ENCODE measurements around the gene LTA4H.
"Not testable (repeated sequence)": the region's sequence is repeated elsewhere in the genome, so short reads cannot be mapped to it uniquely, and the experiment has no call there.

LTA4H gene

DNA sequence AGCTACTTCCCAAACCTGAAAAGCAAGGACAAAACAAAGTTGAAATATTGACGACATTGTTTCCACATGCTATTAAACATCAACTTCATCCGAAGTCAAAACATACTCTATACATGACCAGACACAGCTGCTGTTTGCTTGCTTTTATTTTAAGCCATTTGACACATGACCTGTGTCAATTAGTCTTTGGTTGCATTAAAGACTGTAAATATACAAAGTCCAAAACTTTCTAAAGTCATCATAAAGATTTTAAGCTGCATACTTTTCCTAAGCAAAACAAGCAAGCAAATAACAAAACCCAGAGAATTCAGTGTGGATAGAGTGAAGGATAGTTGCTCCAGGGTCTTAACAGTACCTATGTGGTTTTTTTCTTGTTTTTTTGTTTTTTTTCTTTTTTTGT lies 61.0 kb downstream of the LTA4H start:
- no peaks in the 10 kb centered on the region for H3K36me3 Mint-ChIP-seq (ENCODE audit: low read depth)
- peaks cover 9% of the 10 kb centered on the region for H3K27me3 Mint-ChIP-seq (ENCODE audit: low read depth)
- H3K4me3 Mint-ChIP-seq: no peak overlapping the region
- H3K9me3 Mint-ChIP-seq: no peaks in the 10 kb centered on the region
- H3K27ac Mint-ChIP-seq: peak overlapping the region; percentile 37 to 85 (median 54)
- H3K4me1 Mint-ChIP-seq: peaks cover 6% of the 10 kb centered on the region
- TF ChIP-seq, protein P1, sequence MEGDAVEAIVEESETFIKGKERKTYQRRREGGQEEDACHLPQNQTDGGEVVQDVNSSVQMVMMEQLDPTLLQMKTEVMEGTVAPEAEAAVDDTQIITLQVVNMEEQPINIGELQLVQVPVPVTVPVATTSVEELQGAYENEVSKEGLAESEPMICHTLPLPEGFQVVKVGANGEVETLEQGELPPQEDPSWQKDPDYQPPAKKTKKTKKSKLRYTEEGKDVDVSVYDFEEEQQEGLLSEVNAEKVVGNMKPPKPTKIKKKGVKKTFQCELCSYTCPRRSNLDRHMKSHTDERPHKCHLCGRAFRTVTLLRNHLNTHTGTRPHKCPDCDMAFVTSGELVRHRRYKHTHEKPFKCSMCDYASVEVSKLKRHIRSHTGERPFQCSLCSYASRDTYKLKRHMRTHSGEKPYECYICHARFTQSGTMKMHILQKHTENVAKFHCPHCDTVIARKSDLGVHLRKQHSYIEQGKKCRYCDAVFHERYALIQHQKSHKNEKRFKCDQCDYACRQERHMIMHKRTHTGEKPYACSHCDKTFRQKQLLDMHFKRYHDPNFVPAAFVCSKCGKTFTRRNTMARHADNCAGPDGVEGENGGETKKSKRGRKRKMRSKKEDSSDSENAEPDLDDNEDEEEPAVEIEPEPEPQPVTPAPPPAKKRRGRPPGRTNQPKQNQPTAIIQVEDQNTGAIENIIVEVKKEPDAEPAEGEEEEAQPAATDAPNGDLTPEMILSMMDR (IDR thresholded peaks at IDR 0.05; ENCODE audit: unreplicated experiment in 3 of 3): no peak

DNA sequence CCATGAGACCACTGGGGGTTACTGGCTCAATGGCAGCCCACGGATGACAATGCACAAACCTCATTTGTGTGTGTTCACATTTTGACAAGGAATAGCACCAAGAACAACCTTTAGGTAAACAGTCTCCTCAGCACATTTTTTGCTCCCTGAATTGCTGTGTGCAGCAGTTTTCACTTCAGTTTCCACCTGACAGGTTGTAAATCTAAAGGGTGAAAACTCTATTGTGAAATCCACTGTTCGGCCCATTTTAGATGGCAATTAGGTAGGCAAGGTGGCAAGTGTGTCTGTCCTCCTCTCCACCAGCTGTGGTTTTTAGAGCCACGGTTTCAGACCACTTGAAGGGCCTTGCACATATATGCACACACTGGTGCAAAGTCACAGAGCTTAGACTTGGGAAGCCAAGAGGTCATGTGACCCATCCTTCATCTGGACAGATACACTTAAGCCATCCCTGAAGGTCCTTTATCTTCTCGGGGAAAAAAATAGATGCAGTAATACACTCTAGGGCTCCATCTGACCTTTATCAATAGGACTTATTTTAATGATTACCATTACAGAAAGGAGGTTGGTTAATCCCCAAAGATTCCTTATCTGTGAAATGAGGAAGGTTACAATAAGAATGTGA lies 62.4 kb downstream of the LTA4H start:
- H3K4me1 Mint-ChIP-seq: peaks cover 6% of the 10 kb centered on the region
- H3K27me3 Mint-ChIP-seq (ENCODE audit: low read depth): peaks cover 9% of the 10 kb centered on the region
- TF ChIP-seq, protein P1 (IDR thresholded peaks at IDR 0.05; ENCODE audit: unreplicated experiment in 3 of 3): no peak
- H3K36me3 Mint-ChIP-seq (ENCODE audit: low read depth): no peaks in the 10 kb centered on the region
- H3K27ac Mint-ChIP-seq: peak overlapping the region in 2 of 3 experiments; percentile 52 to 86
- no peaks in the 10 kb centered on the region for H3K9me3 Mint-ChIP-seq
- H3K4me3 Mint-ChIP-seq: no peak overlapping the region

DNA sequence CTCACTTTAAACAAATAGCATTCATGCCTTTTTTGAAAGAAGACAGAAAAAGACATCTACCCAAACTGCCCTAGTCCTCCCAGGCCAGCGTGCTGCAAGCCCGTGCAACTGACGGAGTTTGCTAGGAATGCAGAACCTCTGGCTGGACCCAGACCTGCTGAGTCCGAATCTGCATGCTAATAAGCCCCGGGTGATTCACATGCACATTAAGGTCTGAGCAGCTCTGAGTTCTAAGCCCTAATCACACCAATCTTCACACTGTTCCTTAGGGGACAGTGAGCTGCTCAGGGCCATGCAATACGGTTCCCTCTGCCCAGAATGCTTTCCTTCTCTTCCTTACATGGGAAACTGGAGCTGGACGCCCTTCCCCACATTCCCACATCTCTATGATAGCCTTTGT lies 64.5 kb downstream of the LTA4H start:
- Mint-ChIP-seq H3K36me3 (ENCODE audit: low read depth) (no peaks in the 10 kb centered on the region), H3K9me3 (no peaks in the 10 kb centered on the region), H3K4me1 (peaks cover 6% of the 10 kb centered on the region), H3K27me3 (ENCODE audit: low read depth) (peaks cover 9% of the 10 kb centered on the region), H3K27ac (no peak overlapping the region), H3K4me3 (no peak overlapping the region)
- TF ChIP-seq, protein P1 (IDR thresholded peaks at IDR 0.05; ENCODE audit: unreplicated experiment in 3 of 3): no peak

DNA sequence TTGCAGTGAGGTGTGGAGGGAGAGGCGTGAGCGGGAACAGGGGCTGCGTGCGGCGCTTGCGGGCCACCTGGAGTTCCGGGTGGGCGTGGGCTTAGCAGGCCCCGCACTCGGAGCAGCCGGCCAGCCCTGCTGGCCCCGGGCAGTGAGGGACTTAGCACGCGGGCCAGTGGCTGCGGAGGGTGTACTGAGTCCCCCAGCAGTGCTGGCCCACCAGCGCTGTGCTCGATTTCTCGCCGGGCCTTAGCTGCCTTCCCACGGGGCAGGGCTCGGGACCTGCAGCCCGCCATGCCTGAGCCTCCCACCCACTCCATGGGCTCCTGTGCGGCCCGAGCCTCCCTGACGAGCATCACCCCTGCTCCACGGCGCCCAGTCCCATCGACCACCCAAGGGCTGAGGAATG lies 66.3 kb downstream of the LTA4H start:
- not testable (repeated sequence) for H3K4me1 Mint-ChIP-seq; H3K27me3 Mint-ChIP-seq (ENCODE audit: low read depth); H3K9me3 Mint-ChIP-seq; H3K27ac Mint-ChIP-seq; H3K36me3 Mint-ChIP-seq (ENCODE audit: low read depth); H3K4me3 Mint-ChIP-seq

DNA sequence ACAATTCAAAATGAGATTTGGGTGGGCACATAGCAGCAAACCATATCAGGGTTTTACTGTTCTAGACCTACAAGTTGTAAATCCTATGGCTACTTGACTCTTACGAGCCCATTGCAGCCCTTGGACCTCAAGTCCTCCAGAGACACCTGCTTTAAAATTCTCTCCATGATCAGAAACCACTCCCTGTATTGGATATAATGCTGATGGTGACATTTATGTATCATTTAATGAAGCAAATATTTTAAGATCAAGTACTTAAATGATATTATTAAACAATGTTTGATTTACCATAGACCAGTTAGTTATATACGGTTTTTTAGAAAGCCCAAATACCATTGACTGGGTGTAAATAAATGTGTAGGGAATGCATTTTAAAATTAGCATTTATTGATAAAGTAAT lies 68.1 kb downstream of the LTA4H start:
- no peaks in the 10 kb centered on the region for H3K4me1 Mint-ChIP-seq
- no peaks in the 10 kb centered on the region for H3K9me3 Mint-ChIP-seq
- no peak overlapping the region for H3K27ac Mint-ChIP-seq
- H3K4me3 Mint-ChIP-seq: no peak overlapping the region
- H3K27me3 Mint-ChIP-seq (ENCODE audit: low read depth): peaks cover 9% of the 10 kb centered on the region
- TF ChIP-seq, protein P1 (IDR thresholded peaks at IDR 0.05; ENCODE audit: unreplicated experiment in 3 of 3): no peak
- H3K36me3 Mint-ChIP-seq (ENCODE audit: low read depth): no peaks in the 10 kb centered on the region

DNA sequence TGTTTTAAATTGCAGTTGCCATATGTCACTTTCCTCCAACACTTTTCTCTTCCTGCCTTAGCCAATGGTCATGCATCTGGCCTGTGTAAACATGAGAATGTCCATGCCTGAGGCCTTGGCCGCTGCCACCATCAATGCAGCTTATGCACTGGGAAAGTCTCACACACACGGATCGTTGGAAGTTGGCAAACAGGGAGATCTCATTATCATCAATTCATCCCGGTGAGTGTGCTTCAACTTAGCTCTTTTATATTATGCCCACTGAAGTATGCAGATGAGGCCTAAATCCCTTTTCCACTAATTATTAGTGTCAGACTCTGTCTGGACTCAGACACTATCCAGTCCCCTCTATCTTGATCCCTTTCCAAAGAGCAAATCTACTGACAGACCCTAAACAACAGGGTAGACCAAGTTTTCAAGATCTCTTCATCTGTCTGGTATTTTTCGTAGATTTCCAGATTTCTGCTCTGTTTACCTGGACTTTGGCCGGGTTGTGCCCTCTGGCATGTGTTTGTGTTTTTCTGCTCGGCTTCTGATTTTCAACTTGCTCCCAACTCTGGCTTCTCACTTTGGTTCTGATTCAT lies 69.0 kb downstream of the LTA4H start:
- TF ChIP-seq, protein P1 (IDR thresholded peaks at IDR 0.05; ENCODE audit: unreplicated experiment in 3 of 3): no peak
- Mint-ChIP-seq H3K27me3 (ENCODE audit: low read depth) (peaks cover 9% of the 10 kb centered on the region), H3K4me3 (no peak overlapping the region), H3K4me1 (no peaks in the 10 kb centered on the region), H3K9me3 (no peaks in the 10 kb centered on the region), H3K36me3 (ENCODE audit: low read depth) (no peaks in the 10 kb centered on the region), H3K27ac (peak overlapping the region in 1 of 3 experiments; percentile 16)

All from nephron (organoid).